ENCODE measurements around the gene CACNA2D3.

DNA sequence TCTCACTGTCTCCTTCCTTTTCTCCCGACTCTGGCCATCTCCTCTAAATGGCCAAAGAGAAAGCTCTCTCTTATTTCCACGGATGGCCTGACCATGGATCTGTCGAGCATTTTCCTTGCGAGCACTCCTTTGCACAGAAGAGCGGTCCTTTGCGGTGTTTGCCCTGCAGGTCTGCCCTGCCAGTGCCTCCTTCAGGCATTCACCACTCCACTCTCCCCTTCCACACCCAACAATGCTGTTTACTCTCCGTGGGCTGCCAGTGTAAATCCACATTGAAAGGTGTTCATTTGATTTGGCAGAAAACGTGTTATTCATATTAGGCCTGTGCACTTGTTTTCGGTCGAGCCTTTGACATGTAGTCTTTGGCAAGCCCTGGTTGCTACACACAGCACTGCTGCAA lies 49.6 kb downstream of the CACNA2D3 start:
- TF ChIP-seq, protein P1, sequence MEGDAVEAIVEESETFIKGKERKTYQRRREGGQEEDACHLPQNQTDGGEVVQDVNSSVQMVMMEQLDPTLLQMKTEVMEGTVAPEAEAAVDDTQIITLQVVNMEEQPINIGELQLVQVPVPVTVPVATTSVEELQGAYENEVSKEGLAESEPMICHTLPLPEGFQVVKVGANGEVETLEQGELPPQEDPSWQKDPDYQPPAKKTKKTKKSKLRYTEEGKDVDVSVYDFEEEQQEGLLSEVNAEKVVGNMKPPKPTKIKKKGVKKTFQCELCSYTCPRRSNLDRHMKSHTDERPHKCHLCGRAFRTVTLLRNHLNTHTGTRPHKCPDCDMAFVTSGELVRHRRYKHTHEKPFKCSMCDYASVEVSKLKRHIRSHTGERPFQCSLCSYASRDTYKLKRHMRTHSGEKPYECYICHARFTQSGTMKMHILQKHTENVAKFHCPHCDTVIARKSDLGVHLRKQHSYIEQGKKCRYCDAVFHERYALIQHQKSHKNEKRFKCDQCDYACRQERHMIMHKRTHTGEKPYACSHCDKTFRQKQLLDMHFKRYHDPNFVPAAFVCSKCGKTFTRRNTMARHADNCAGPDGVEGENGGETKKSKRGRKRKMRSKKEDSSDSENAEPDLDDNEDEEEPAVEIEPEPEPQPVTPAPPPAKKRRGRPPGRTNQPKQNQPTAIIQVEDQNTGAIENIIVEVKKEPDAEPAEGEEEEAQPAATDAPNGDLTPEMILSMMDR (IDR thresholded peaks at IDR 0.05) = no peak
- TF ChIP-seq EP300 (IDR thresholded peaks at IDR 0.05) (no peak), POLR2A (IDR thresholded peaks at IDR 0.05) (no peak), POLR2AphosphoS5 (IDR thresholded peaks at IDR 0.05) (no peak)

Measured in upper lobe of left lung (tissue), 4 donors.